Keratinocyte (primary cell): ENCODE data around the gene MSI2. TPM values are rescaled to one million over a fixed set of nuclear protein-coding genes. Genes with fewer than 3 reads are reported as not detected.

Experiments
- DNase-seq: peaks from one replicate; pipeline ENCODE4 v3.0.0-alpha.2; 2011; ENCODE audit warnings: low read depth, missing footprints, low spot score
- FAIRE-seq: peaks from 2 replicates; lab custom pipeline; 2011; peaks lifted over from hg19 to GRCh38; lab: Jason Lieb, UNC
- H2AFZ ChIP-seq: 2 replicates; pipeline ENCODE4 v1.6.0; 2012; ENCODE audit warnings: low read length, control low read depth, inconsistent platforms; ENCODE audit not compliant: control insufficient read depth
- H3K27ac ChIP-seq: 2 replicates; pipeline ENCODE4 v1.5.1; 2011; ENCODE audit warnings: low read length; ENCODE audit not compliant: control insufficient read depth, insufficient read depth
- H3K27me3 ChIP-seq: 3 replicates; pipeline ENCODE4 v1.6.0; 2011; ENCODE audit warnings: low read length; ENCODE audit not compliant: control insufficient read depth, insufficient read depth; ENCODE audit errors: extremely low read depth
- H3K36me3 ChIP-seq, 2 experiments: 2 replicates in 1 of 2; 3 replicates in 1 of 2; pipeline ENCODE4 v1.5.1; 2011; ENCODE audit warnings: low read length in 2 of 2, mild to moderate bottlenecking in 1 of 2; ENCODE audit not compliant: control insufficient read depth in 2 of 2, insufficient read depth in 2 of 2; ENCODE audit errors: extremely low read depth in 1 of 2
- H3K4me1 ChIP-seq: 3 replicates; pipeline ENCODE4 v1.5.1; 2011; ENCODE audit warnings: low read length; ENCODE audit not compliant: control insufficient read depth, insufficient read depth; ENCODE audit errors: extremely low read depth
- H3K4me2 ChIP-seq: 3 replicates; pipeline ENCODE4 v1.6.0; 2011; ENCODE audit warnings: low read depth, low read length; ENCODE audit not compliant: control insufficient read depth, insufficient read depth; ENCODE audit errors: extremely low read depth
- H3K4me3 ChIP-seq, 3 experiments: fragments of 200-600 bp in 1 of 3; sonication (generic) in 1 of 3; 2 replicates in 2 of 3; 3 replicates in 1 of 3; pipeline ENCODE4 v1.5.1; 2011 to 2016; ENCODE audit warnings: low read length in 3 of 3, mild to moderate bottlenecking in 3 of 3, control low read depth in 2 of 3, inconsistent platforms in 1 of 3, low read depth in 1 of 3, mixed read lengths in 1 of 3, mixed run types in 1 of 3, moderate library complexity in 1 of 3; ENCODE audit not compliant: control insufficient read depth in 2 of 3, insufficient read depth in 2 of 3; ENCODE audit errors: extremely low read depth in 1 of 3
- H3K79me2 ChIP-seq: 2 replicates; pipeline ENCODE4 v1.6.0; 2012; ENCODE audit warnings: low read length; ENCODE audit not compliant: control insufficient read depth, insufficient read depth
- H3K9ac ChIP-seq: 3 replicates; pipeline ENCODE4 v1.6.0; 2011; ENCODE audit warnings: low read length; ENCODE audit not compliant: control insufficient read depth, insufficient read depth; ENCODE audit errors: extremely low read depth
- H3K9me1 ChIP-seq: 3 replicates; pipeline ENCODE4 v1.6.0; 2011; ENCODE audit warnings: low read length; ENCODE audit not compliant: control insufficient read depth, insufficient read depth; ENCODE audit errors: extremely low read depth
- H3K9me3 ChIP-seq: 2 replicates; pipeline ENCODE4 v1.5.1; 2012; ENCODE audit warnings: low read depth, low read length; ENCODE audit not compliant: control insufficient read depth
- H4K20me1 ChIP-seq: 3 replicates; pipeline ENCODE4 v1.6.0; 2011; ENCODE audit warnings: low read length; ENCODE audit not compliant: control insufficient read depth, insufficient read depth; ENCODE audit errors: extremely low read depth
- EZH2 ChIP-seq: IDR thresholded peaks from one replicate; pipeline ENCODE4 v1.6.1; 2012; ENCODE audit warnings: inconsistent platforms, mild to moderate bottlenecking, low read length, moderate library complexity
- dilution Hi-C: fragments of 300-500 bp; cut with MboI; formaldehyde crosslinking; loops from one replicate; pipeline ENCODE4 v1.7.0; 2020; ENCODE audit warnings: low sequenced_read_pairs; ENCODE audit not compliant: extremely low pct_ligation_motif_present
- polyA plus RNA-seq, 5 experiments: library from polyadenylated mRNA; depleted of rRNA in 3 of 5; stranded (reverse) in 3 of 5; stranded (forward) in 1 of 5; unstranded in 1 of 5; fragments of >200 nt; gene quantifications; 1 replicate in 1 of 5; 2 replicates in 3 of 5; 3 replicates in 1 of 5; pipeline versions ENCODE4 v1.2.1 to v1.2.3, GENCODE V29; 2011 to 2012; ENCODE audit warnings: missing spikeins in 2 of 5, low read depth in 1 of 5, low replicate concordance in 1 of 5
- TF ChIP-seq, protein P1 (sequence below), 3 experiments: IDR thresholded peaks in 1 of 3; conservative IDR thresholded peaks in 1 of 3; optimal IDR thresholded peaks in 1 of 3; 2 replicates in 2 of 3; 3 replicates in 1 of 3; pipeline versions ENCODE3 to v1.5.1; 2011; ENCODE audit warnings: low read length in 3 of 3, mild to moderate bottlenecking in 3 of 3, moderate library complexity in 2 of 3, control low read depth in 1 of 3, inconsistent platforms in 1 of 3; ENCODE audit not compliant: insufficient read depth in 2 of 3; ENCODE audit errors: extremely low read depth in 1 of 3

Gene MSI2
- polyA plus RNA-seq, 1 donor (not counting 4 experiments of a cell fraction or from before 2014, with no cell fraction given): 22.3 TPM

- no peak overlapping the region for H3K27ac ChIP-seq
- H3K9me3 ChIP-seq: no peaks in the 10 kb centered on the region
- no peak overlapping the region for H3K9ac ChIP-seq
- H3K36me3 ChIP-seq: no peaks in the 10 kb centered on the region
- peaks cover 3% of the 10 kb centered on the region for H3K9me1 ChIP-seq
- no peak overlapping the region for H2AFZ ChIP-seq
- dilution Hi-C loops: no loop called here
- FAIRE-seq: no peak
- peaks cover 10% of the 10 kb centered on the region for H3K4me1 ChIP-seq
- H3K4me3 ChIP-seq: no peak overlapping the region
- DNase-seq: no peak
- no peak for TF ChIP-seq EZH2
- TF ChIP-seq, protein P1, sequence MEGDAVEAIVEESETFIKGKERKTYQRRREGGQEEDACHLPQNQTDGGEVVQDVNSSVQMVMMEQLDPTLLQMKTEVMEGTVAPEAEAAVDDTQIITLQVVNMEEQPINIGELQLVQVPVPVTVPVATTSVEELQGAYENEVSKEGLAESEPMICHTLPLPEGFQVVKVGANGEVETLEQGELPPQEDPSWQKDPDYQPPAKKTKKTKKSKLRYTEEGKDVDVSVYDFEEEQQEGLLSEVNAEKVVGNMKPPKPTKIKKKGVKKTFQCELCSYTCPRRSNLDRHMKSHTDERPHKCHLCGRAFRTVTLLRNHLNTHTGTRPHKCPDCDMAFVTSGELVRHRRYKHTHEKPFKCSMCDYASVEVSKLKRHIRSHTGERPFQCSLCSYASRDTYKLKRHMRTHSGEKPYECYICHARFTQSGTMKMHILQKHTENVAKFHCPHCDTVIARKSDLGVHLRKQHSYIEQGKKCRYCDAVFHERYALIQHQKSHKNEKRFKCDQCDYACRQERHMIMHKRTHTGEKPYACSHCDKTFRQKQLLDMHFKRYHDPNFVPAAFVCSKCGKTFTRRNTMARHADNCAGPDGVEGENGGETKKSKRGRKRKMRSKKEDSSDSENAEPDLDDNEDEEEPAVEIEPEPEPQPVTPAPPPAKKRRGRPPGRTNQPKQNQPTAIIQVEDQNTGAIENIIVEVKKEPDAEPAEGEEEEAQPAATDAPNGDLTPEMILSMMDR (optimal IDR thresholded peaks at IDR 0.05 in 1 of 3, IDR thresholded peaks at IDR 0.05 in 1 of 3, conservative IDR thresholded peaks at IDR 0.05 in 1 of 3; ENCODE audit: extremely low read depth in 1 of 3, insufficient read depth in 2 of 3, low read length in 3 of 3): no peak
- no peaks in the 10 kb centered on the region for H4K20me1 ChIP-seq
- no peak overlapping the region for H3K4me2 ChIP-seq
- H3K79me2 ChIP-seq: no peaks in the 10 kb centered on the region
- H3K27me3 ChIP-seq: no peaks in the 10 kb centered on the region
Observed at GRCh38 chr17:57606111-57606875, 350.0 kb downstream of the MSI2 start.

- dilution Hi-C loops: no loop called here
Observed at GRCh38 chr17:57607553-57608120, 351.3 kb downstream of the MSI2 start.

More at GRCh38 chr17:57607553-57608120, 351.3 kb downstream of the MSI2 start:
- FAIRE-seq (peak; percentile 91), DNase-seq (peak; percentile 45)
- H3K4me3 ChIP-seq: no peak overlapping the region
- H3K27ac ChIP-seq: no peak overlapping the region
- no peaks in the 10 kb centered on the region for H3K36me3 ChIP-seq
- peaks cover 3% of the 10 kb centered on the region for H3K9me1 ChIP-seq
- no peaks in the 10 kb centered on the region for H4K20me1 ChIP-seq
- H3K79me2 ChIP-seq: no peaks in the 10 kb centered on the region
- no peaks in the 10 kb centered on the region for H3K27me3 ChIP-seq
- peaks cover 10% of the 10 kb centered on the region for H3K4me1 ChIP-seq
- H3K9me3 ChIP-seq: no peaks in the 10 kb centered on the region
- TF ChIP-seq, protein P1 (optimal IDR thresholded peaks at IDR 0.05 in 1 of 3, IDR thresholded peaks at IDR 0.05 in 1 of 3, conservative IDR thresholded peaks at IDR 0.05 in 1 of 3; ENCODE audit: extremely low read depth in 1 of 3, insufficient read depth in 2 of 3, low read length in 3 of 3): no peak
- no peak for TF ChIP-seq EZH2
- no peak overlapping the region for H3K4me2 ChIP-seq
- no peak overlapping the region for H2AFZ ChIP-seq
- H3K9ac ChIP-seq: no peak overlapping the region
